GM13976 (cell line): Measurements from ENCODE around the gene TIGD2.

Source experiments
- DNase-seq: peaks from one replicate; pipeline ENCODE4 v3.0.0; 2012; ENCODE audit warnings: low spot score
- in situ Hi-C: fragments of 300-500 bp; cut with MboI; formaldehyde crosslinking; loops from one replicate; pipeline ENCODE4 v1.12.0; 2022; ENCODE audit warnings: low sequenced_read_pairs, mixed read lengths, inconsistent platforms; ENCODE audit not compliant: unreplicated experiment
- TF ChIP-seq, protein P1 (sequence below): IDR thresholded peaks from 2 replicates; pipeline ENCODE4 v1.5.1; 2012; ENCODE audit warnings: borderline replicate concordance, mild to moderate bottlenecking; ENCODE audit not compliant: insufficient read depth; ENCODE audit errors: extremely low read depth, missing control alignments, control extremely low read depth

Gene TIGD2

DNA sequence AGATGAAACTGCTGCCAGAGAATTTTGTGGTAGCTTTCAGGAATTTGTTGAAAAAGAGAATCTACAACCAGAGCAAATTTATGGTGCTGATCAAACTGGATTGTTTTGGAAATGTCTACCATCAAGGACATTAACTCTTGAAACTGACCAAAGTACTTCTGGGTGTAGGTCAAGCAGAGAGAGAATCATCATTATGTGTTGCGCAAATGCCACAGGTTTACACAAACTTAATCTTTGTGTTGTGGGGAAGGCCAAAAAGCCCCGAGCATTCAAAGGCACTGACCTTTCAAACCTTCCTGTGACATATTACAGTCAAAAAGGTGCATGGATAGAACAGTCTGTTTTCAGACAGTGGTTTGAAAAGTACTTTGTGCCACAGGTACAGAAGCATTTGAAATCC lies 2.1 kb downstream of the TIGD2 start:
- DNase-seq = no peak
- in situ Hi-C loops = no loop called here
- TF ChIP-seq, protein P1, sequence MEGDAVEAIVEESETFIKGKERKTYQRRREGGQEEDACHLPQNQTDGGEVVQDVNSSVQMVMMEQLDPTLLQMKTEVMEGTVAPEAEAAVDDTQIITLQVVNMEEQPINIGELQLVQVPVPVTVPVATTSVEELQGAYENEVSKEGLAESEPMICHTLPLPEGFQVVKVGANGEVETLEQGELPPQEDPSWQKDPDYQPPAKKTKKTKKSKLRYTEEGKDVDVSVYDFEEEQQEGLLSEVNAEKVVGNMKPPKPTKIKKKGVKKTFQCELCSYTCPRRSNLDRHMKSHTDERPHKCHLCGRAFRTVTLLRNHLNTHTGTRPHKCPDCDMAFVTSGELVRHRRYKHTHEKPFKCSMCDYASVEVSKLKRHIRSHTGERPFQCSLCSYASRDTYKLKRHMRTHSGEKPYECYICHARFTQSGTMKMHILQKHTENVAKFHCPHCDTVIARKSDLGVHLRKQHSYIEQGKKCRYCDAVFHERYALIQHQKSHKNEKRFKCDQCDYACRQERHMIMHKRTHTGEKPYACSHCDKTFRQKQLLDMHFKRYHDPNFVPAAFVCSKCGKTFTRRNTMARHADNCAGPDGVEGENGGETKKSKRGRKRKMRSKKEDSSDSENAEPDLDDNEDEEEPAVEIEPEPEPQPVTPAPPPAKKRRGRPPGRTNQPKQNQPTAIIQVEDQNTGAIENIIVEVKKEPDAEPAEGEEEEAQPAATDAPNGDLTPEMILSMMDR = no peak

DNA sequence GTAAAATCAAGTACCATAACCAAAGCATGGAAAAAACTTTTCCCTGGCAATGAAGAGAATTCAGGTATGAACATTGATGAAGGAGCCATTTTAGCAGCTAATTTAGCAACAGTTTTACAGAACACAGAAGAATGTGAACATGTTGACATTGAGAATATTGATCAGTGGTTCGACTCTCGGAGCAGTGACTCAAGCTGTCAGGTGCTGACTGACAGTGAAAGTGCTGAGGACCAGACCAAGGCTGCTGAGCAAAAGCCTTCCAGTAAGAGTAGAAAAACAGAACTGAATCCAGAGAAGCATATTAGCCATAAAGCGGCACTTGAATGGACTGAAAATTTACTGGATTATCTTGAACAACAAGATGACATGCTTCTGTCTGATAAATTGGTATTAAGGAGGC lies 2.8 kb downstream of the TIGD2 start:
- TF ChIP-seq, protein P1 = no peak
- DNase-seq = no peak
- in situ Hi-C loops = no loop called here

DNA sequence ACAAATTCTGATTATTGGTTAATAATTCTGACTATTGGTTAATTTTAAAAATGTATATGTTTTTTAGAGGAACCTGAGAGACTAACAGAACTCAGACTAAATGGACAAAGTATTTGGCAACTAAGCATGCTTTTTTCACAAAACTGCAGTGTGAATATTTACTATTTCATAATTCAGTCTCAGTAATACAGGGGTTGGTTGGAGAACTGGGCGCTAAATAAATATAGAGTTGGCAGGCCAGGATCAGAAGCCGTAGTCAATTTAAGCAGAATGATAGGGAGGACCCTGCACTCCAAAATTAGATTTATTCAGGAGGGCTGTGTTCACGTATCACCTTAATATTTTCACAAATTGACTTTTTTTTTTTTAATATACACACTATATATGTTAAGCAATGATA lies 5.8 kb downstream of the TIGD2 start:
- TF ChIP-seq, protein P1 = no peak
- DNase-seq = no peak
- in situ Hi-C loops = no loop called here

DNA sequence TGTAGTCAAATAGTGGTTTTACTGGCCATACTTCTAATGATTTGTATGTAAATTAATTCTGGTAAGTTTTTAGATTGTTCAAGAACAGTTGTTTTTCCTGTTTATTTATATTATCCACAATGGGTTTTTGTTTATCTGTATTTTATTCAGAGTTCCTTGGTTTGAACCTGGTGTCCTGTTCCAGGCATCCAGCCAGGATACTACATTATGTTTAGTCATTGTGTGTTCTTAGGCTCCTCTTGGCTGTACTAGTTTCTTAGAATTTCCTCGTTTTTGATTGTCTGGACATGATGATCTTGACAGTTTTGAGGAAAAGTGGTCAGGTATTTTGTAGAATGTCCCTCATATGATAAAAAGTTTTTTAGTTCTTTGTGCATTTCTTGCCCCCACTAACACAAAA lies 7.8 kb downstream of the TIGD2 start:
- TF ChIP-seq, protein P1 = no peak
- no peak for DNase-seq
- in situ Hi-C loops = no loop called here

DNA sequence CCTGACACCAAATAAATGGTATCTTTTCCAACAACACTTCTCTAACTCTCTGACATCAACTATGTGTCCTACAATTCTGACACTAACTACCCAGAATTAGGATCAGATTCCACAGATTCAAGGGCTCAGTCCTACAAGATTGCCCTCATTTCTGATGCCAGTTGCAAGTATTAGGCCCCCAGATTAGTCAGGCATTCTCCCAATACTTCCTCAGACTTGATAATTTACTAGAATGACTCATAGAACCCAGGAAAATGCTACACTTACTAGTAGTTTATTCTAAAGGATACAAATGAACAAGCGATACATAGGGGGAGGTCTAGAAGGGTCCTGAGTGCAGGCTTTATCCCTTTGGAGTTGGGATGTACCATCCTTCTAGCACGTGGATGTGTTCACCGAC lies 8.5 kb downstream of the TIGD2 start:
- in situ Hi-C loops = no loop called here
- DNase-seq = no peak
- TF ChIP-seq, protein P1 = no peak

DNA sequence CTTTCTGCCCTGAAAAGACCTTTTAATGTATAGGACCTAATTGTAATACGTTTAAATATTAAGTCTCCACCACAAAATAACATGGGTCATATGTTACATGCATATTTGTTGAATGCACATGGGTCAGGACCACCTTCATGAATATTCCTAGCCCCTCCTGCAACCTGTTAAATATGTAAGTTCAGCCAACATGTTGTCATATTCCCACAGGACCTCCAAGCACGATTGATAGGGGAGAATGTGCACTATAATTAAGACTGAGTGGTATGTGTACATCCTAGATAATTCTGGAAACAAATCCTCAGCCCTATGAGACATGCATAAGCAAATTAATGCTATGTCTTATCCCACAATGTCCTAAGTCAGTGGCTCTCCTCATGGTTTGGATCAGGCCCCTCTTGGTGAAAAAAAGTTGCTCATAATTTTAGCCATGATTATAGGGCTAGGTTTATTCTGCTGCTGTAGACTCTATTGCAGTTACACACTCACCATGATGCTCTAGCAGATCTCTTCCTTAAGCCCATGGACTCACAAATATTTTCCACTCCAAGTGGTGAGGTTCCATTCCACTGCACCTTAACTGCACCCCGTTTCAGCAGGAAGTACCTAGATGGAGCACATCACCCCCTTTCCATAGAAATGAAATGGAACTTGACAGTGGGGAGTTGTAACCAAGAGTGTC lies 10.2 kb downstream of the TIGD2 start:
- TF ChIP-seq, protein P1 = no peak
- no peak for DNase-seq
- in situ Hi-C loops = no loop called here
